Subcutaneous abdominal adipose tissue (tissue), 5 donors: ENCODE measurements around the gene STK36.
"Not testable (repeated sequence)": the region's sequence is repeated elsewhere in the genome, so short reads cannot be mapped to it uniquely, and the experiment has no call there.

ENCODE experiments used
- H3K27ac ChIP-seq: one replicate; pipeline ENCODE4 v1.7.0; 2013; ENCODE audit warnings: low read depth, mild to moderate bottlenecking, inconsistent platforms, low read length, moderate library complexity
- H3K27me3 ChIP-seq, 5 donors: one replicate each; pipeline ENCODE4 v1.7.0; 2013; ENCODE audit warnings: low read length in 5 of 5, inconsistent platforms in 1 of 5; ENCODE audit not compliant: control insufficient read depth in 5 of 5, insufficient read depth in 4 of 5
- H3K36me3 ChIP-seq, 5 donors: one replicate each; pipeline ENCODE4 v1.7.0; 2013; ENCODE audit warnings: low read length in 5 of 5; ENCODE audit not compliant: control insufficient read depth in 5 of 5, insufficient read depth in 5 of 5
- H3K4me1 ChIP-seq, 5 donors: one replicate each; pipeline ENCODE4 v1.7.0; 2013; ENCODE audit warnings: low read length in 5 of 5, mild to moderate bottlenecking in 3 of 5, moderate library complexity in 1 of 5; ENCODE audit not compliant: control insufficient read depth in 5 of 5, insufficient read depth in 5 of 5
- H3K4me3 ChIP-seq, 5 donors: one replicate each; pipeline ENCODE4 v1.7.0; 2013; ENCODE audit warnings: low read length in 5 of 5, low read depth in 1 of 5
- H3K9ac ChIP-seq, 5 donors: one replicate each; pipeline ENCODE4 v1.7.0; 2013; ENCODE audit warnings: low read length in 5 of 5, mild to moderate bottlenecking in 4 of 5, moderate library complexity in 3 of 5
- H3K9me3 ChIP-seq, 5 donors: one replicate each; pipeline ENCODE4 v1.7.0; 2013; ENCODE audit warnings: low read length in 5 of 5; ENCODE audit not compliant: control insufficient read depth in 5 of 5
- donor health status: healthy.
- donor health status: healthy.
- donor health status: healthy.
- donor health status: healthy.
- donor health status: healthy.

STK36 gene

GRCh38 chr2:218659988-218660358 is 11.9 kb upstream of the STK36 start:
- Histone ChIP-seq H3K9ac (peak overlapping the region; percentile 37 to 90 (median 74)), H3K4me3 (peak overlapping the region; percentile 71 to 89 (median 84)), H3K27ac (peak overlapping the region; percentile 67), H3K9me3 (no peaks in the 10 kb centered on the region), H3K27me3 (no peaks in the 10 kb centered on the region), H3K4me1 (peaks cover 5 to 23% (median 19%) of the 10 kb centered on the region in 5 donors), H3K36me3 (peaks cover 4 to 54% (median 48%) of the 10 kb centered on the region in 5 donors)

GRCh38 chr2:218662377-218662776 is 9.5 kb upstream of the STK36 start:
- H3K36me3 ChIP-seq = peaks cover 4 to 55% (median 54%) of the 10 kb centered on the region in 5 donors

GRCh38 chr2:218662827-218663226 is 9.1 kb upstream of the STK36 start:
- H3K4me1 ChIP-seq = peaks cover 5 to 23% (median 19%) of the 10 kb centered on the region in 5 donors
- no peak overlapping the region for H3K4me3 ChIP-seq
- no peak overlapping the region for H3K9ac ChIP-seq
- H3K9me3 ChIP-seq = no peaks in the 10 kb centered on the region
- H3K27me3 ChIP-seq = no peaks in the 10 kb centered on the region
- H3K36me3 ChIP-seq = peaks cover 7 to 59% (median 58%) of the 10 kb centered on the region in 5 donors
- no peak overlapping the region for H3K27ac ChIP-seq

More at GRCh38 chr2:218662377-218662776, 9.5 kb upstream of the STK36 start:
- no peak overlapping the region for H3K9ac ChIP-seq
- H3K4me3 ChIP-seq = no peak overlapping the region
- H3K4me1 ChIP-seq = peaks cover 5 to 23% (median 19%) of the 10 kb centered on the region in 5 donors
- no peak overlapping the region for H3K27ac ChIP-seq
- no peaks in the 10 kb centered on the region for H3K27me3 ChIP-seq
- H3K9me3 ChIP-seq = no peaks in the 10 kb centered on the region

DNA sequence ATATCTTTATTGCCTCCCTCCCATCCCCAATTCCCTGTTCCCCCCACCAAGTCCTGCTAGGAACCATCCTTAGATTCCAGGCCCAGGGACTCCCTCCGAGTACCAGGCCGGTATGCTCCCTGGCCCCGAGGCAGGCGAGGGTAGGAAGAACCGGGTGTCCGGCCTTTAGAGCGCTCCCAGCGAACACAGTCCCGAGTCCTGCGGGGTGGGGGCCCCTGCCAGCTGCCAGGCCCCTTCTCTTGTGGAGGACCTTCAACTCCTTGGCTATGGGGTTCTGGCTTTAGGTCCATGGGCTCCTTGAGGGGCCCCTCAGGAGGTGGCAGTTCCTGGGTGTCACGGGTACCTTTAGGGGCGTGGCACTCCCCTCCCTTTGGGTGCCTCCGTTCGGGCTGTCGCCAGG is 8.0 kb upstream of the STK36 start:
- H3K27ac ChIP-seq = no peak overlapping the region
- H3K27me3 ChIP-seq = no peaks in the 10 kb centered on the region
- H3K9ac ChIP-seq = no peak overlapping the region
- no peaks in the 10 kb centered on the region for H3K9me3 ChIP-seq
- H3K36me3 ChIP-seq = peaks cover 7 to 67% (median 65%) of the 10 kb centered on the region in 5 donors
- peaks cover 5 to 13% (median 12%) of the 10 kb centered on the region in 5 donors for H3K4me1 ChIP-seq
- no peak overlapping the region for H3K4me3 ChIP-seq

DNA sequence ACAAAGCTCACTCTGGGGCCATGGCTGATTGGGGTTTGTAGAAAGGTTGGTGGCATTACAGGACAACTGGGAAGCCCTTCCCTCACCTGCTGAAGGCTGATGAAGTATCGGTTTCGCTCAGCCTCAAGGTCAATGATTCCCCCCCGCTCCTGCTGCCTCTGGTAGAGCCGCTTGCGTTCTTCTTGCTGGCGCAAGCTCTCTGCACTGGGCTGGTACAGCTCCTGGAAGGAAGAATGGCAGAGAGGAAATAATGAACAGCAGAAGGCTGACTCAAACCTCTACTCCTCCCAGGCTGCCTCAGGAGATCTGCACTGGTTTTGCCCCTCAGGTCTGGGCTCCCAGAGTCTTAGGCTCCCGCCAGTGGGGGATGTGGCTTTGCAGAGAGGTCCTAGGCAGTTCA is 7.2 kb upstream of the STK36 start:
- Histone ChIP-seq H3K27me3 (no peaks in the 10 kb centered on the region), H3K4me1 (peaks cover 5 to 9% (median 7%) of the 10 kb centered on the region in 5 donors), H3K4me3 (no peak overlapping the region), H3K9ac (no peak overlapping the region), H3K36me3 (peaks cover 7 to 67% (median 65%) of the 10 kb centered on the region in 5 donors), H3K9me3 (no peaks in the 10 kb centered on the region), H3K27ac (no peak overlapping the region)

DNA sequence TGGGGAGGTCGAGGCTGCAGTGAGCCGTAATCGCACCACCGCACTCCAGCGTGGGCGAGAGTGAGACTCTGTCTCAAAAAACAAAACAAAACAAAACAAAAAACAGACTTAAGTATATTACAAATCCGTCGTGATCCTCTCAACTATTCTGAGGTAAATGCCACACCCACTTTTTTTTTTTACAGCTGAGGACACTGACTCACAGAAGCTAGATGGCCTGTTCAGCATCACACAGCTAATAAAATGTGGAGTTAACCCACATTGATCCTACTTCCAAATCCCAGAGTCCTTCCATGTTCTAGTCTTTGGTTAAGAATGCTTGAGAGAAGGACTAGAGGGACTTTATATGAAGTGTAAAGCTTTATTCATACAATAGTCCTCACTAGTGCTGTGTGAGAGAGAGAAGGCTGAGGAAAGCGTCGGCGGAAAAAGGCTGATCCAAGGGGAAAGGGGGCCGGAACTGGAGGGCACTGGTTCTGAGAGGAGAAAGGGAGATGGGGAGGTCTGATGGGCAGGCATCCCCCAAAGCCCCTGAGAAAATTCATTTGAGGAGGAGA is 711 bp upstream of the STK36 start:
- Histone ChIP-seq H3K4me1 (peaks cover 6 to 22% (median 19%) of the 10 kb centered on the region in 5 donors), H3K36me3 (peaks cover 3 to 29% (median 24%) of the 10 kb centered on the region in 5 donors), H3K4me3 (peak overlapping the region; percentile 82 to 98 (median 96)), H3K27me3 (no peaks in the 10 kb centered on the region), H3K27ac (peak overlapping the region; percentile 65), H3K9me3 (no peaks in the 10 kb centered on the region), H3K9ac (peak overlapping the region; percentile 74 to 94 (median 86))

DNA sequence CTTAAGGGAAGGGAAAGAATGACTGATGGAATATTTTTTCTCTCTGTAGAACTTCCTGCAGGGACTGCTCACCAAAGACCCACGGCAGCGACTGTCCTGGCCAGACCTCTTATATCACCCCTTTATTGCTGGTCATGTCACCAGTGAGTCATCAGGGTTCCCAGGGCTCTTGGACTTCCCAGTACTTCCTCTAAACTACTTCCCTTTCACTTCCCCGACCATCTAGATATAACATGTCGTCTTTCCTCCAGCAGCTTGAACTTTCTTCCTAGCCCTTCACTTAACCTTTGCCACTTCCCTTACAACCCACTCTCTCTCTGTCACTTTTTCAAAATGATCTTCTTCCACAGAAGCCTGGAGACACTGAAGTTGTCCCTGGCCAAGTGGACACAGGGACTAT is 7.2 kb downstream of the STK36 start:
- Histone ChIP-seq H3K9me3 (no peaks in the 10 kb centered on the region), H3K27ac (no peak overlapping the region), H3K4me1 (no peaks in the 10 kb centered on the region), H3K9ac (no peak overlapping the region), H3K27me3 (no peaks in the 10 kb centered on the region), H3K36me3 (peaks cover 4 to 44% (median 25%) of the 10 kb centered on the region in 5 donors), H3K4me3 (no peak overlapping the region)

DNA sequence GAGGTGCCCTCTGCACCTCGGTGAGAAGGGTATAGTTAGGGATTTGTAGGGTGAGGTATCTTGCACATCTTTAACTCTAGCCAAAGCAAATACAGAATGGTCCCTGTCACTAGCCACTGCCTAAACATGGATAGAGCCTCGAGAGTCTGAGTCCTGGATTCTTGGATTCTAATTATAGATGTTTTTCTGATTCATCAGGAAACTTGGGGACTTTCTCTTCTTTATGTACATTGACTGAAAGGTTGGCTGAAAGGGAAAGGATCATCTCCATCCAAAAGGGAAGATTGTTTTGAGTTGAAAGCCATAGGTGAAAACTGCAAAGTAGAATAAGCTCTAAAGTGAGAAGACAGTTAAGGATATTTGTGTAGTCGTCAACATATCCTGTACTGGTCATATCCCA is 8.2 kb downstream of the STK36 start:
- no peaks in the 10 kb centered on the region for H3K27me3 ChIP-seq
- no peak overlapping the region for H3K27ac ChIP-seq
- no peaks in the 10 kb centered on the region for H3K4me1 ChIP-seq
- no peak overlapping the region for H3K9ac ChIP-seq
- no peaks in the 10 kb centered on the region for H3K9me3 ChIP-seq
- H3K36me3 ChIP-seq = peaks cover 4 to 48% (median 28%) of the 10 kb centered on the region in 5 donors
- H3K4me3 ChIP-seq = no peak overlapping the region

- H3K9me3 ChIP-seq, H3K4me3 ChIP-seq, H3K27me3 ChIP-seq, H3K27ac ChIP-seq, H3K4me1 ChIP-seq, H3K9ac ChIP-seq: not testable (repeated sequence)
- H3K36me3 ChIP-seq = peaks cover 12 to 38% (median 32%) of the 10 kb centered on the region in 5 donors
These were observed 15.6 kb downstream of the STK36 start for GRCh38 chr2:218687400-218688060.

- Histone ChIP-seq H3K4me1 (peaks cover 0 to 3% (median 0%) of the 10 kb centered on the region in 5 donors), H3K27me3 (no peaks in the 10 kb centered on the region), H3K27ac (no peak overlapping the region), H3K36me3 (peaks cover 15 to 52% (median 48%) of the 10 kb centered on the region in 5 donors), H3K9me3 (no peaks in the 10 kb centered on the region), H3K4me3 (no peak overlapping the region), H3K9ac (no peak overlapping the region)
These were observed 19.3 kb downstream of the STK36 start for GRCh38 chr2:218691234-218691633.
